ENCODE measurements around the gene SBNO2. TPM values are rescaled to one million over a fixed set of nuclear protein-coding genes. Genes with fewer than 3 reads are reported as not detected.

SBNO2 gene
- total and polyA plus RNA-seq, 4 donors, result 2.2 to 25.0 (median 15.0) TPM

GRCh38 chr19:1140272-1141027 lies 33.6 kb downstream of the SBNO2 start:
- no peak overlapping the region for H3K27ac ChIP-seq (ENCODE audit: low read depth in 1 of 2, low read length in 2 of 2)
- DNase-seq (ENCODE audit: low spot score), result no peak
- TF ChIP-seq YY1 (IDR thresholded peaks at IDR 0.05) (no peak), ZBTB33 (IDR thresholded peaks at IDR 0.05) (no peak), RXRA (IDR thresholded peaks at IDR 0.05) (no peak)

GRCh38 chr19:1139126-1139525 lies 34.9 kb downstream of the SBNO2 start:
- TF ChIP-seq HNF4G (IDR thresholded peaks at IDR 0.05), result no peak
- no peak for TF ChIP-seq REST (IDR thresholded peaks at IDR 0.05)
- TF ChIP-seq SP1 (IDR thresholded peaks at IDR 0.05), result no peak
- TF ChIP-seq CTCF (IDR thresholded peaks at IDR 0.05; ENCODE audit: low read depth, low read length, missing input control), result no peak
- TF ChIP-seq NR2F2 (IDR thresholded peaks at IDR 0.05), result no peak
- TF ChIP-seq HNF4A (conservative IDR thresholded peaks at IDR 0.05), result no peak
- no peak for TF ChIP-seq RXRA (IDR thresholded peaks at IDR 0.05)
- TF ChIP-seq FOXA1 (IDR thresholded peaks at IDR 0.05), result no peak
- TF ChIP-seq FOXA2 (IDR thresholded peaks at IDR 0.05), result no peak
- TF ChIP-seq JUND (IDR thresholded peaks at IDR 0.05), result no peak
- no peak for TF ChIP-seq YY1 (IDR thresholded peaks at IDR 0.05)
- no peak for TF ChIP-seq GABPA (IDR thresholded peaks at IDR 0.05 in 1 of 2, conservative IDR thresholded peaks at IDR 0.05 in 1 of 2)
- TF ChIP-seq, protein P1, sequence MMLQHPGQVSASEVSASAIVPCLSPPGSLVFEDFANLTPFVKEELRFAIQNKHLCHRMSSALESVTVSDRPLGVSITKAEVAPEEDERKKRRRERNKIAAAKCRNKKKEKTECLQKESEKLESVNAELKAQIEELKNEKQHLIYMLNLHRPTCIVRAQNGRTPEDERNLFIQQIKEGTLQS (IDR thresholded peaks at IDR 0.05), result no peak
- TF ChIP-seq ZBTB33 (IDR thresholded peaks at IDR 0.05), result no peak
- no peak for TF ChIP-seq RAD21 (IDR thresholded peaks at IDR 0.05)
- no peak for TF ChIP-seq TAF1 (conservative IDR thresholded peaks at IDR 0.05)
- no peak for TF ChIP-seq EGR1 (IDR thresholded peaks at IDR 0.05; ENCODE audit: low read depth in 2 of 2)
- no peak for TF ChIP-seq MAX (IDR thresholded peaks at IDR 0.05)
- Histone ChIP-seq H3K9me3 (ENCODE audit: control insufficient read depth in 4 of 4, low read length in 3 of 4) (no peaks in the 10 kb centered on the region), H3K9ac (ENCODE audit: low read depth in 1 of 2, low read length in 2 of 2) (no peak overlapping the region), H3K4me3 (ENCODE audit: low read depth in 1 of 3, low read length in 3 of 3) (no peak overlapping the region), H3K27me3 (ENCODE audit: control insufficient read depth in 4 of 4, insufficient read depth in 4 of 4, low read length in 3 of 4) (no peaks in the 10 kb centered on the region), H3K27ac (ENCODE audit: low read depth in 1 of 2, low read length in 2 of 2) (no peak overlapping the region), H3K36me3 (ENCODE audit: control insufficient read depth in 4 of 4, insufficient read depth in 3 of 4, low read depth in 1 of 4, low read length in 3 of 4) (peaks cover 4 to 22% (median 9%) of the 10 kb centered on the region in 4 donors), H3K4me1 (ENCODE audit: control insufficient read depth in 4 of 4, insufficient read depth in 4 of 4, low read length in 3 of 4) (no peaks in the 10 kb centered on the region)
- no peak for DNase-seq (ENCODE audit: low spot score)
- whole genome bisulfite sequencing, result 94% methylated on average over 15 of the region's 15 CpGs

More at GRCh38 chr19:1140272-1141027, 33.6 kb downstream of the SBNO2 start:
- Histone ChIP-seq H3K9ac (ENCODE audit: low read depth in 1 of 2, low read length in 2 of 2) (no peak overlapping the region), H3K36me3 (ENCODE audit: control insufficient read depth in 4 of 4, insufficient read depth in 3 of 4, low read depth in 1 of 4, low read length in 3 of 4) (peaks cover 4 to 30% (median 11%) of the 10 kb centered on the region in 4 donors), H3K4me1 (ENCODE audit: control insufficient read depth in 4 of 4, insufficient read depth in 4 of 4, low read length in 3 of 4) (no peaks in the 10 kb centered on the region), H3K27me3 (ENCODE audit: control insufficient read depth in 4 of 4, insufficient read depth in 4 of 4, low read length in 3 of 4) (no peaks in the 10 kb centered on the region), H3K9me3 (ENCODE audit: control insufficient read depth in 4 of 4, low read length in 3 of 4) (no peaks in the 10 kb centered on the region), H3K4me3 (ENCODE audit: low read depth in 1 of 3, low read length in 3 of 3) (no peak overlapping the region)
- WGBS, result 95% methylated on average over 39 of the region's 39 CpGs

All from liver (tissue), 9 donors.